Liver (tissue), 3 donors: Measurements from ENCODE around the gene CFL1.

Experiments
- ATF3 ChIP-seq: IDR thresholded peaks from 2 replicates; pipeline ENCODE4 v1.6.1; 2016; ENCODE audit warnings: antibody characterized with exemption
- CTCF ChIP-seq: fragments of 150-350 bp; IDR thresholded peaks from 2 replicates; pipeline ENCODE4 v1.5.1; 2017; ENCODE audit warnings: improper control_type of control experiment, low read depth, low read length; ENCODE audit not compliant: missing input control
- EGR1 ChIP-seq, 2 donors: IDR thresholded peaks; 2 replicates each; pipeline ENCODE4 v1.6.1; 2016 to 2018; ENCODE audit warnings: antibody characterized with exemption in 2 of 2, low read depth in 2 of 2
- JUND ChIP-seq, 2 donors: IDR thresholded peaks; 2 replicates each; pipeline ENCODE4 v1.6.1; 2016; ENCODE audit warnings: antibody characterized with exemption in 2 of 2
- RAD21 ChIP-seq, 2 donors: IDR thresholded peaks; 2 replicates each; pipeline ENCODE4 v1.6.1; 2016; ENCODE audit warnings: antibody characterized with exemption in 2 of 2, mild to moderate bottlenecking in 2 of 2
- REST ChIP-seq: IDR thresholded peaks from 2 replicates; pipeline ENCODE4 v1.6.1; 2016; ENCODE audit warnings: antibody characterized with exemption, mild to moderate bottlenecking
- TAF1 ChIP-seq: conservative IDR thresholded peaks from 2 replicates; pipeline ENCODE4 v1.6.1; 2016; ENCODE audit warnings: antibody characterized with exemption, mild to moderate bottlenecking
- TF ChIP-seq, protein P1 (sequence below): IDR thresholded peaks from 2 replicates; pipeline ENCODE4 v1.6.1; 2016; ENCODE audit warnings: antibody characterized with exemption
- donor health status: healthy.
- donor health status: healthy.

DNA sequence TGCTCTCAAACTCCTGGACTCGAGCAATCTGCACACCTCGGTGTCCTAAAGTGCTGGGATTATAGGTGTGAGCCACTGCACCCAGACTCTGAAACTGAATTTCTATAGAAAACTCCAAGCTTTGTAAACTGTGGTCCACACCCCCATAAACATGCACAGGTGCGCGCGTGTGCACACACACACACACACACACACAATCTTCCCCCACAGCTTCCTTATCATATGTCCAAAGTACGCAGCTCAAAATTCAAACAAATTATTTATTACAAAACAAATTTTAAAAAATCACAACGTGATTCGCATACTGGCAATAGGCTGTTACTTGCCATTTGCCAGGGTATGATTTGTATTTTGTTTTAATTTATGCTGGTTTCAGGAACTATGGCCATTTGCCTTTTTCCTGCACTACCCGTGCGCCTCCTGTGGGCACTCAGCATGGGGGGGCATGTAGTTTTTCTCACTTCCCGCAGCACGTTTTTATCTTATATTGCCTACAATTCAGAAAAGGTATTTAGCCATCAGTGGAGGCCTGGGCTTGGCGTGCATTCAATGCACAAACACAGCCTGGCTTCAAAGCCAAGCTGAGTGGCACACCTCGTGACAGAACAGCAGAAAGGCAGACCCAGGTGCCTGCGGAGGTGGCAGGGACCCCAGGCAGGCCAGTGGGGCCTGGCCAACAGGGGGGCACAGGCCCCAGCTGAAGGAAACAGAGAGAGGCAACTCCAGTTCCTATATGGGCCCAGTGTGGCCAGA lies 35.0 kb downstream of the CFL1 start:
- TF ChIP-seq REST: no peak
- no peak for TF ChIP-seq JUND (IDR thresholded peaks at IDR 0.05)
- TF ChIP-seq, protein P1, sequence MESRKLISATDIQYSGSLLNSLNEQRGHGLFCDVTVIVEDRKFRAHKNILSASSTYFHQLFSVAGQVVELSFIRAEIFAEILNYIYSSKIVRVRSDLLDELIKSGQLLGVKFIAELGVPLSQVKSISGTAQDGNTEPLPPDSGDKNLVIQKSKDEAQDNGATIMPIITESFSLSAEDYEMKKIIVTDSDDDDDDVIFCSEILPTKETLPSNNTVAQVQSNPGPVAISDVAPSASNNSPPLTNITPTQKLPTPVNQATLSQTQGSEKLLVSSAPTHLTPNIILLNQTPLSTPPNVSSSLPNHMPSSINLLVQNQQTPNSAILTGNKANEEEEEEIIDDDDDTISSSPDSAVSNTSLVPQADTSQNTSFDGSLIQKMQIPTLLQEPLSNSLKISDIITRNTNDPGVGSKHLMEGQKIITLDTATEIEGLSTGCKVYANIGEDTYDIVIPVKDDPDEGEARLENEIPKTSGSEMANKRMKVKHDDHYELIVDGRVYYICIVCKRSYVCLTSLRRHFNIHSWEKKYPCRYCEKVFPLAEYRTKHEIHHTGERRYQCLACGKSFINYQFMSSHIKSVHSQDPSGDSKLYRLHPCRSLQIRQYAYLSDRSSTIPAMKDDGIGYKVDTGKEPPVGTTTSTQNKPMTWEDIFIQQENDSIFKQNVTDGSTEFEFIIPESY: no peak
- TF ChIP-seq CTCF: no peak
- no peak for TF ChIP-seq RAD21 (IDR thresholded peaks at IDR 0.05)
- TF ChIP-seq TAF1: no peak
- TF ChIP-seq EGR1 (IDR thresholded peaks at IDR 0.05; ENCODE audit: low read depth in 2 of 2): no peak
- TF ChIP-seq ATF3: no peak
